Activated naive CD4-positive, alpha-beta T cell treated with anti-CD3 and anti-CD28 coated beads, Interleukin-2, amount 50 U/mL, for 16 hours (primary cell): ENCODE data around the gene CC2D1B.
"Not testable (repeated sequence)": the region's sequence is repeated elsewhere in the genome, so short reads cannot be mapped to it uniquely, and the experiment has no call there.

Source experiments
- DNase-seq: peaks from one replicate; pipeline ENCODE4 v3.0.0-alpha.2; 2020

CC2D1B gene, protein sequence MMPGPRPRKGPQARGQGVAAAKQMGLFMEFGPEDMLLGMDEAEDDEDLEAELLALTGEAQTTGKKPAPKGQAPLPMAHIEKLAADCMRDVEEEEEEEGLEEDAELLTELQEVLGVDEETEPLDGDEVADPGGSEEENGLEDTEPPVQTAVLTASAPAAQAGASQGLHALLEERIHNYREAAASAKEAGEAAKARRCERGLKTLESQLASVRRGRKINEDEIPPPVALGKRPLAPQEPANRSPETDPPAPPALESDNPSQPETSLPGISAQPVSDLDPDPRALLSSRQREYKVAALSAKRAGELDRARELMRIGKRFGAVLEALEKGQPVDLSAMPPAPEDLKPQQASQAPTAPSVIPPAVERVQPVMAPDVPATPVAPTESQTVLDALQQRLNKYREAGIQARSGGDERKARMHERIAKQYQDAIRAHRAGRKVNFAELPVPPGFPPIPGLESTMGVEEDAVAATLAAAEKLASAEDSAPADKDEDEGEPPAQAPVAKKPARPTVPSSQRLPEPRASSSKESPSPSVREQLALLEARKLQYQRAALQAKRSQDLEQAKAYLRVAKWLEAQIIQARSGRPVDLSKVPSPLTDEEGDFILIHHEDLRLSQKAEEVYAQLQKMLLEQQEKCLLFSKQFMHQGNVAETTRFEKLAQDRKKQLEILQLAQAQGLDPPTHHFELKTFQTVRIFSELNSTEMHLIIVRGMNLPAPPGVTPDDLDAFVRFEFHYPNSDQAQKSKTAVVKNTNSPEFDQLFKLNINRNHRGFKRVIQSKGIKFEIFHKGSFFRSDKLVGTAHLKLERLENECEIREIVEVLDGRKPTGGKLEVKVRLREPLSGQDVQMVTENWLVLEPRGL

DNA sequence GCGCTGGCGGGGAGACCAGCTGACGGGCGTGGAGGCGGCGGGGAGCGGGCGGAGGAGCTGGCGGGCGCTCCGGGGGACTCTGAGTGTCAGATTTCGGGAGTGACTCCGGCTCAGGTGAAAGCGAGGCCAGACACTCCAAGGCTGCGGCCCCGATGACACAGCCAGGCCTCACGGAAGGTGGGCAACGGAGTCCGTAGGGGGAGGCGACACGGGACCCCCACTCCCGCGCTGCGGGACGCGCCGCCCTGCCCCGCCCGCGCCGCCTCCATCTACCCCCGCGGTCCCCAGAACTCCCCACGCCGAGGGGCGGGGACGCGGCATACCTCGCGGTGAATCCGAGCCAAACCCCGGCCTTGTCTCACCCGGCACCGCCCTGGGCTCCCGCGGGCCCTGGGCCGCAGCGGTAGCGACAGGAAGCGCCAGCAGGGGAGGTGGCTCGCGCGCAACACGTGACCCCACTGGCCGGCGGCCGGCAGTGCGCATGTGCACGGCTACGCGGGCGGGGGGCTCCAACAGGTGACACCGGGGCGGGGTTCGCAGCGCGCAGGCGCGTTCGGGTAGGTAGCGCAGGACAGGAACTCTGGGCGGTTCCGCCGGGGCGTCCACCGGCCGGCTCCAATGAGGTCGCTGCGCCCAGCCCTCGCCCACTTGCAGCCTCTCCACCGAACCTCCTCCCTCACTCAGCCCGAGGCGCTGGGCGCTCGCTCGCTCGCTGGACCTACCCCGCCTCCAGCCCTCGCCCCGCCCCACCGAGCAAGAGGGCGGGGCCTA lies at the start of gene CC2D1B:
Gene CC2D1B, minus strand, starts transcription at position 460 of the 771 bp plus-strand sequence. CDS start 1,585 bp downstream, outside the sequence.
- peak; percentile 99 for DNase-seq

DNA sequence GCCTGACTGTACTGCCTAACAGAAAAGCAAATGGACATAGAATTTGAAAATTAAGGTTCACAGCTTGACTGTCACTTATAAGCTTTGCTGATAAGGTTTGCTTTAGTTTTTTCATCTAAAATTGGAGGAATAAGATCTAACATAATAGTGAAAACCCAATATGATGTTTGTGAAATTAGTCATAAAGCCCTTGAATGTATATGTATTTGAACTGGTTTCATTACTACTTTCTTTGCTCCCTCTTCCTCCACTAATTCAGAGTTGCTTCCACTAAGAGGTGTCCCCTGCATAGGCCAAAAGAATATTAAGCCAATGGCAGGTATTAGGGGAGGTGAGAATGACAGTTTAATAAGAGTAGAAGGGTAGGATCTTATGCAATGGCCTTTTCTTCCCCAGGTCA lies 48.9 kb upstream of the CC2D1B start:
- DNase-seq, result no peak

DNA sequence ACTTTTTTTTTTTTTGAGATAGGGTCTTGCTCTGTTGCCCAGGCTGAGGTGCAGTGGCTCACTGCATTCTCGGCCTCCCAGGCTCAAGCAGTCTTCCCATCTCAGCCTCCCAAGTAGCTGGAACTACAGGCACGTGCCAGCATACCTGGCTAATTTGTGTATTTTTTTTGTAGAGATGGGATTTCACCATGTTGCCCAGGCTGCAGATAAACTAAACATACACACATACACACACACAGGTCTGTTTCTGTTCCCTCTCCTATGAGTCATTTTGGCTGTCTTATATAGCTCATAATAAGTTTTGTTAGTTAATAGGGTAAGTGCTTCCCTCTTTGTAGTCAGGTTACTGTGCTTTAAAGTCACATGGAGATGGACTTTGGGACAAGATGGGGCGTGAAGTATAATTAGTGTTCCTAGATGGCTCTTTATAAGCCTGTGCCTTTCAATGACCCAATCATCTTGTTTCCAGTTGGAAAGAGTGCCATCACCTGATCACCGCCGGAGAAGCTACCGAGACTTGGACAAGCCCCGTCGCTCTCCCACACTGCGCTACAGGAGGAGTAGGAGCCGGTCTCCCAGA lies 47.5 kb upstream of the CC2D1B start:
- no peak for DNase-seq

DNA sequence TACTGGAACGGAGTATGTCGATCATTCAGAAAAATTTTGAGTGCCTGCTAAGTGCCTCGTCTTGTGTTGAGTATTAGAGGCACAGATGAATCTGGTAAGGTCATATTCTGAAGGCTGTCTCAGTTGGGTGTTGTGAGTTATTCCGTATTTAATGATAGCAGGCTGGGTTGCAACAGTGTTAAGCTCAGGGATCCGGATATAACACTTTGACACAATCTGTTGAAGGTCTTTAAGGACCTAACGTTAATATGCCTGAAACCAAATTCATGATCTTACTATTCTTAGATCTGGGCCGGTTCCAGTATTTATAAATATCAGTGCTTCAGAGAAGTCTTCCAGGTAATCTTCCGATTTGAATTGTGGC lies 39.0 kb upstream of the CC2D1B start:
- DNase-seq, result no peak

DNA sequence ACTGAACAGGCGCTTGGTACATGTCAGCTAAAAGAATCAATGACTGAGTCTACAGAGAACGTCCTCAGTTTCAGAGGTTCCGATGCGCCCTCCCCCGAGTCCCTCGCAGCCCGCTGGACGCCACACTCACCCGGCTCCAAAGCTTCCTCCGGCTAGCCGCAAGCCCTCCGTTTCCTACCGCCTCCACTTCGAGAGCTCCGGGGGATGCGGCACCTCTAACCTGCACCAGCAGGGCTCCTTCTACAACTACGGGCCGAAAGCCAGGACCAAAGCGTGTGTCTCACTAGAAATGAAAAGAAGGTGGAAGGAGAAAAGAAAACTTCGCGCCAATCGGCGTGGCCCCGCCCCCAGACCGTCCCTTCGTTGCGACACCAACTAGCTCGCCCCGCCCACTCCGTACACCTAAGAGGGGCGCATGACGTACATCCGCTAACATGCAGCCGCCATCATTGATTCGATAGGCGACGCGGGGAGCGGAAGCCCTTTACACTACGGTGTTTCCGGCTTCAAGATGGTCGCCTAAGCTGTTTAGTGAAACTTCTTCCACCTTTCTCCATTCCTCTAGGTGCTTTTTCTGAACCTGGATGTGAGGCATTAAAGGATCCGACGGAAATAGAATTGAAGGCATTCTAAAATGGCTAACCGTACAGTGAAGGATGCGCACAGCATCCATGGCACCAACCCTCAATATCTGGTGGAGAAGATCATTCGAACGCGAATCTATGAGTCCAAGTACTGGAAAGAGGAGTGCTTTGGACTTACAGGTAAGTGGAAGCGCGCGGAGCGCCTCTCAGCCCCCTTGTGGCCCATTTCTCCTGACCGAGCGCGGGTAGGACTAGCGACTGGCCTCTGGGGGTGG lies 38.3 kb upstream of the CC2D1B start, which contains the start of the genes ORC1 and PRPF38A:
Gene ORC1, minus strand, starts transcription at position 308 of the 859 bp plus-strand sequence. CDS start 2,200 bp downstream, outside the sequence.
Gene PRPF38A, plus strand, starts transcription at position 487 of the 859 bp plus-strand sequence. Its CDS starts 148 bp downstream, at position 635.
- DNase-seq, result peak; percentile 98

DNA sequence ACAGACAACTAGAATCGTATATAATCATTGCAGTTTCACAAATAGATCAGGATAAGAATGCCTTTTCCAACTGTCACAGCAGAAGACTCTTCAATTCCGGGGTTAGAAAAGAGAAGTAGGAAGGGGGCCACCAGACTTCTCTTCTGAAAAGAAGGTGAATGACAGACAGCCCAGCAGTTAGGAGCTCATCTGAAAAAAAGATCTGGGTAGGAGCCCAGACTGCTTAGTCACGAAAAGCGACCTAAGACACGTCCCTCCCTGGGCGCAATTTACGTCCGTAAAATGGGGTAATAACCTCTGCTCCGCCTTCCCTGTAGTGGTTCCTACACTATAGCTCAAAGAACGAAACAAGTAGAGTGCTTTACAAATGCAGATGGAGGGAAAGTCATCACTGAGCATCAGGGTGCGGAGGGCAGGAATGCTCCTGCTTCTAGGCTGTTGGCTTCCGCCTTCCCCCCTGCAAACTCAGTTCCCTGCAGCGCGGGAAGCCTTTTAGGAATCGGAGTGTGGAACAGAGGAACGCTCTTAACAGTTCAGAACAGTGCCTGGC lies 37.6 kb upstream of the CC2D1B start:
- peak; percentile 55 for DNase-seq

DNA sequence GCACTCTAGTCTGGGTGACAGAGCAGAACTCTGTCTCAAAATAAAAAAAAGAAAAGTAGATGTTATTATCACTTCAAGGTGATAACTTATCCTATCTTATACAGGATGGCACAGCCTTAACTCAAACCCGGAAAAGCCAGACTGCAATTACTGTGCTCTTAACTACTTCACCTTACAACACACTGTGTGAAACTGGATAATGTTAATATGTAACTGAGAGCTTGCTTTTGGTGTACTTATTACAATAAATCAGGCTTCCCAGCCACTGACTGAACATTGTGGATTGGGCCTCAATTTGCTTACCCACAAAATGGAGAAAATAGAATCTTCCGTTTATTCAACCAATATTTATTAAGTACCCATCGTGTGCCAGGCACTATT lies 36.8 kb upstream of the CC2D1B start:
- DNase-seq, result no peak

DNA sequence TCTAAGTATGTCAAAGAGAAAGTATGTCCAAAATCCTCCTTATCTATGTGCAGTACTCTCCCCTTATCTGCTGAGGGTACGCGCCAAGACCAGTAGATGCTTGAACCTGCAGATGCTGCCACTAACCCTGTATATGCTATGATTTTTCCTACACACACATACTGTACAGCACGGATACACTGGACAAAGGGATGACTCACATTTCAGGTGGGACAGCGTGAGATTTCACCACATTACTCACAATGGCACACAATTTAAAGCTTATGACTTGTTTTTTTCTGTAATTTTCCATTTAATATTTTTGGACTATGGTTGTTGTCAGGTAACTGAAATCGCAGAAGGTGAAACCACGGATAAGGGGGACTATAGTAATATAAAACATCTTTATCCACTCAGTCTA lies 34.1 kb upstream of the CC2D1B start:
- no peak for DNase-seq

DNA sequence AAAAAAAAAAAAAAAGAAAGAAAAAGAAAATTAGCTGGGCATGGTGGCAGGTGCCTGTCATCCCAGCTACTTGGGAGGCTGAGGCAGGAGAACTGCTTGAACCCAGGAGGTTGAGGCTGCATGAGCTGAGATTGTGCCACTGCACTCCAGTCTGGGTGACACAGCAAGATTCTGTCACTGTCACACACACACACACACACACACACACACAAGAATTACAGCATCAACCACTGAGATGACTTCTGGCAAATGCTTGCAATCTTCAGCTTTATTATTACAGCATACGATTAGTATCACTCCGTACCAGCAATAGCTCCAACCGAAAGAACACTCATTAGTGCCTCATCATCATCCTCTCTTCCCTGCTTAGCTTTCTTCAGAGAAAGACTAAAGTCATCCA lies 33.6 kb upstream of the CC2D1B start:
- DNase-seq, result no peak

DNA sequence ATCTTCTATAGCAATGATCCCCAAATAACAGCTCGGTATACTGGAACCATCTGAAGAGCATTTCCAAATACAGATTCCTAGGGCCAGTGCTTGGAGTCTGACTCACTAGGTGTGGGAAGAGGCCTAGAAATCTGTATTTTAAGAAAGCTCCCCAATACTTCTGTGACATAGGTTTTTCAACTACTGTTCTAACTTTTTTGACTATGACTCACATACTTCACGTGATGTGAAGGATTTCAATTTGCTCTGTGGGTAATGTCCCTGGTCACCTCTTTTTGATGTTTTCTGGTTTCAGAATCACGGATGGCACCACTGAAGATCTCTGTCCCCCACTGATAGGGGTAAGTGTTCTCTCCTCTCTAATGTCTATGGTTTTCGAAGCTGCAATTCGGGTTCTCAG lies 27.2 kb upstream of the CC2D1B start:
- DNase-seq, result no peak

DNA sequence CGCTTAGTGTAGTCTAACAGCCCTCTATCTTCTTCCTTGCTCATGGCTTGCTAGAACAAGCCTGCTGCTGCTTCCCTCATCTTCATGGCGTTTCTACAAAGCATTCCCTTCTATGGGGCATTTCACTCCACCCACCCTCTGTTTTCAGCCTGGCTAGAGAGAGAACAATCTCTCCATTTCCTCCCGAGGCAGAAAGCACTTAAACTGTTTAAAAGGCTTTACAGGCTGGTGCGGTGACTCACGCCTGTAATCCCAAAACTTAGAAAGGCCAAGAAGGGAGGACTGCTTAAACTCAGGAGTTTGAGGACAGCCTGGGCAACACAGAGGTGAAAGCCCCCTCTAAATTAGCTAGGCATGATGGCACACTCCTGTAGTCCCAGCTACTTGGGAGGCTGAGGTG lies 20.5 kb upstream of the CC2D1B start:
- DNase-seq, result no peak

DNA sequence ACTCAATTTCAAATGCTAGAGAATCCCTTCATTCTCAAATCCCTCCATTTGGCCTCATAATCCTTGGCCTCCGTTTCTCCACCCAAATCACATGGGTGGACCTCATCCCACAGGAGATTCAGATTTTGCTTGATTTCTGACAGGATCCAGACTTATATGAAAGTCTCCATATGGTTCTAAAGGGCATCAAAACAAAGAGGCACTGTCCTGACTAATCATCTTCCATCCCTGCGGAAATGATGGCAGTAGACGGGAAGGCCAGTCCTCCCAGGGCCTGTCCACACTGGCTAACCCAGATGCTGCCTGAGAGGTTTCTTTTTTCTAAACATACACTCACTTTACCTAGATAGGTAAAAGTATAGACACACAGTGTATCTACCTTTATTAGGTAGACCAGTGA lies 19.4 kb upstream of the CC2D1B start:
- DNase-seq, result no peak

DNA sequence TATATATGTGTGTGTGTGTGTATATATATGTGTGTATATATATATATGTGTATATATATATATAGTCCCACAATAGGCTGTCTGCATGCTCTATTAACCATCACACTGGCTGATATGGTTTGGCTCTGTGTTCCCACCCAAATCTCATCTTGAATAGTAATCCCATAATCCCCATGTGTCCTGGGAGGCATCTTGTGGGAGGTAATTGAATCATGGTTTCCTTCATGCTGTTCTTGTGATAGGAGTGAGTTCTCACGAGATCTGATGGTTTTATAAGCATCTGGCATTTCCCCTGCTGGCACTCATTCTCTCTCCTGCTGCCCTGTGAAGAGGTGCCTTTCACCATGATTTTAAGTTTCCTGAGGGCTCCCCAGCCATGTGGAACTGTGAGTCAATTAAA lies 3.8 kb upstream of the CC2D1B start:
- not testable (repeated sequence) for DNase-seq

DNA sequence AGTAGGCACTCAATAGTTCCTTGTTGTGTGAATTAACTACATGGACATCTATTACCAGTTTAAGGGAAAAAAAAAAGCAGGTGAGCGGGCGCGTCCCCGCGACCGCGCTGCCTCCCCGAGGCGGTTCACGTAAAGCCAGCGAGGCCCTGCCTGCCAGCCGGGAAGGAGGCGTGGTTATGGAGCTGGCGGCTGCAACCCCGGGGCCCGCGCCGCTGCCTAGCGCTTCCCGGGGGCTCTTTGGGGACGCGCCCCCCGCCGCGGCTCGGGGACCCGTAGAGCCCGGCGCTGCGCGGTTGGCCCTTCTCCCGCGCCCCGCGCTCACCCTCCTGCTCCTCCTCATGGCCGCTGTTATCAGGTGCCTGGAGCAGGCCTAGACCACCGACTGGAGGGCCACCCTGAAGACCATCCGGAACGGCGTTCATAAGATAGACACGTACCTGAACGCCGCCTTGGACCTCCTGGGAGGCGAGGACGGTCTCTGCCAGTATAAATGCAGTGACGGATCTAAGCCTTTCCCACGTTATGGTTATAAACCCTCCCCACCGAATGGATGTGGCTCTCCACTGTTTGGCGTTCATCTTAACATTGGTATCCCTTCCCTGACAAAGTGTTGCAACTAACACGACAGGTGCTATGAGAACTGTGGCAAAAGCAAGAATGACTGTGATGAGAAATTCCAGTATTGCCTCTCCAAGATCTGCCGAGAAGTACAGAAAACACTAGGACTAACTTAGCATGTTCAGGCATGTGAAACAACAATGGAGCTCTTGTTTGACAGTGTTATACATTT lies 2.6 kb upstream of the CC2D1B start:
- DNase-seq, result peak; percentile 71

DNA sequence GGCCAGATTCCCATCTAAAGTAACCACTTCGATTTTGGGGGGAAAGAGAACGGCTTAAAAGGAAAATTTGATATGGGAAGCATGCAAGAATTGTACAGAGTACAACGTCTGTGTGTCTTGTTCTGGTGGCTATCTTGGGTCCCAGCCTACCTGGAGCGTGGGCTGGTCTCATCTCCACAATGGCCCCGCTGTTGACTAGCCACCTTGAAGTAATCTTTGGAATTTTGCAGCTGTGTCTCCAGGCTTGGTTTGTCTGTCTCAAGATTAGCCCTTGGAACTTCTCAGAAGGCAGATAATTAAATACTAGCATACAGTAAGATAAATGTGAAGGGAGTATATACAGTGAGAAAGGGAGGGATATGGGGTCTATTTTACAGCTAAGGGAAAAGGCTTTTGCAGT lies 1.3 kb upstream of the CC2D1B start:
- DNase-seq, result no peak

DNA sequence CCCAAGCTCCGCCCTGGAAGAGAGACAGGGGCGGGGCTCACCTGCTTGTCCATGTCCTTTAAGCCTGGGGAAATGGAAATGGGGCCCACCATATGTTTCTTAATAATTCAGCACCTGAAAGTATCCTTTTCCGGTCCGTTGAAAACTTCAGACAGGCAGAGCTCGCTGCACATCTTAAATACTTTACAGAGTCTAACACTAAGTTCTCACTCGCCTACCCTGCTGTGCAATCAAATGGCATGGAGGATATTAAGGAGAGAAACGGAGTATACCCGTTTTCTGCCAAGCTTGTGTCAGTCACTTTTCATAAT lies 467 bp upstream of the CC2D1B start:
- no peak for DNase-seq

DNA sequence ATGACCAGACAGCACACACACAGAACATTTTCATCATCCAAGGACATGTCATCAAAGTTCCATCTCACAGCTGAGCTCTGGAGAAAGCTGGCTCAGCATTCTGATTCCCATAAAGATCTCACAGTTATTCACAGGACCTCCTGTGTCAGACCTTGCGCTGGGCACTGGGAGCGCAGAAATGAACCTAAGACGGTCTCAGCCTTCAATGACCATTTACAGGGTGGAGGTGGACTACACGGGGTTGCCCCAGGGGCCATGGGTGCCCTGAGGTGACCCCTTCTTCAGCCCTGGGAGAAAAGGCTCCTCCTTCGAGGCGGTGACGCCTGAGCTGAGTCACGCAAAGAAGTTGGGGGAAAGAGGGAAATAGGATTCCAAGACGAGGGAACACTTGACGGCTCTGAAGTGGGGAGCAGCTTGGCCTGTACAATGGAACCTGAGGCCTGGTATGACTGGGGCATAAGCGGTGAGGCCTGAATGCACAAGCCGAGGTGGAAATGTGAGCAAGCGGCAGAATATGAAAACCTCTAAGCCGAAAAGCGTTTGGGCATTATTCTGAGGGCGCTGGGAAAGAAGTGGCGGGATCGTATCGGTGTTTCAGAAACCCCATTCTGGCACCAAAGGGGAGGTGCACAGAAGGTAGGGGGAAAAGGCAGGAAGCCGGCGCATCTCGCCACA lies 797 bp downstream of the CC2D1B start:
- DNase-seq, result no peak

DNA sequence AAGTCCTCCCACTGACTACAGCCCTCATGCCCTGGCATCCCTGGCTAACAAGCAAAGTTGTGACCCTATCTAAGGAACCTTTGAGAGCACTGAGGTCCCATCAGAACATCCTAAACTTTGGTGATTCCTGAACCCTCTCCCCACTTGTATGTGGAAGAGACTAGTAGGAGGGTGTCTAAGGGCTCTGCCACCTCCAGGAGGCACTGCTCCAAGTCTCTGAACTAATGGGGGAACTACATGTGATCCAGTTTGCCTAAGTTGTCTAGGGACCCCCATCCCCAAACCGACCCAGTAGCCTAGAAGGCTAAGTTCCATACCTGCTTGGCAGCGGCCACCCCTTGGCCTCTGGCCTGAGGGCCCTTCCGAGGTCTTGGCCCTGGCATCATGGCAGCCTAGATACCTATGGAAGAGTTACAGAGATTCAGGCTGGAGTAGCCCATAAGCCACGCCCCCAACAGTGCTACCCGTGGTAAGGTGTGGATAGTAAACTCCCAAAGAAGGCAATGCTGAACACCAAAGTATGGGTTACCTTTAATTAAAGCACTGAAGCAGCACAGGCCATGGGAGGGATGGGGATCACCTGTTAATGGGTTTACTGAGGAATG lies 1.7 kb downstream of the CC2D1B start:
- no peak for DNase-seq

DNA sequence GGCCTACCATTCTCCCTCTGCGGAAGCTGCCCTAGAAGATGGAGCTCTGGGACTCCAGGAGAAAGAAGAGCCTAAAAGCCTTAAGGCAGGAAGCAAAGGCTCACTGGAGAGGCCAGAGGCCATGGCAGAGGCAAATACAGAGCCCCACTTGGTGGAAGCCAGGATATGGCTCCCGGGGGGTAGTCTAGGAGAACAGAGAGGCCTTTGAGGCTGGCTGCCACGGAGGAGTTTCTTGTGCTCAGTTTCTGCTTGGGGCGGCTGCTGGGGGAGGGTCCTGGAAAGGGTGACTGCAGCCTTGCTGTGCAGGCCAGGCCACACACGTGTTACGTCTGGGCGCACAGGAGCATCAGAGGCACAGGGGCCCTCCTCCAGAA lies 5.4 kb downstream of the CC2D1B start:
- no peak for DNase-seq
